Gastrocnemius medialis (tissue), 4 donors: ENCODE results near the gene CHTF18.

Experiments
- POLR2A ChIP-seq, 2 donors: fragments of 450-650 bp; IDR thresholded peaks; one replicate each; pipeline ENCODE4 v1.6.1; 2017; ENCODE audit warnings: antibody characterized with exemption in 2 of 2, mild to moderate bottlenecking in 2 of 2, moderate library complexity in 2 of 2
- TF ChIP-seq, protein P1 (sequence below), 5 experiments: fragments of 450-650 bp in 3 of 5; fragments of 200-600 bp in 2 of 5; sonication (generic) in 2 of 5; IDR thresholded peaks in 4 of 5; conservative IDR thresholded peaks in 1 of 5; 1 replicate in 4 of 5; 2 replicates in 1 of 5; pipeline ENCODE4 v1.5.1; 2016 to 2019; ENCODE audit warnings: antibody characterized with exemption in 5 of 5, mild to moderate bottlenecking in 3 of 5, moderate library complexity in 3 of 5

DNA sequence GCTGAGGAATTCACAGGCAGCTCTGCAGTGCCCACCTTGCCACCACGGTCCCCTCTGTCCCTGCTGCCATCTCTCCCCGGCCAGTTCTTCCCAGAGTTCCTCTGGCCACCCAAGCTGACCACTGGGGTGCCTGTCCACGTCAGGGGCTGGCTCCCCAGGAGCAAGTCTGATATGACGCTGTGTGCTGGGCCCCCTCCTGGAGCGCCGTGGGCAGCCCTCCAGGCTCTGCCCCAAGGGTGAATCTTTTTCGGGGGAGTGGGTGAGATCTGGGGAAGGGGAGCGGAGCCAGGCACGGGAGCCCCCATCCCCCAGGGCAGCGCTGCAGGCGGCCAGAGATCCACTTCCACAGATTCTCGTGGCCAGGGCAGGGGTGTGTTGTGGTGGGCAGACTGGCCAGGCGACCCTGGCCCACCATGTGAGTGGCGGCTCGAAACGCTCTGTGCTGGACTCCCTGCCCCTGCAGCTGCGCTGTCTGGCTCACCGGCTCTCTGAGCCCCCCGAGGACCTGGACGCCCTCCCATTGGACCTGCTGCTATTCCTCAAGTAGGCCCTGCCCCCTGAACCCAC is 24.2 kb upstream of the CHTF18 start:
- TF ChIP-seq, protein P1, sequence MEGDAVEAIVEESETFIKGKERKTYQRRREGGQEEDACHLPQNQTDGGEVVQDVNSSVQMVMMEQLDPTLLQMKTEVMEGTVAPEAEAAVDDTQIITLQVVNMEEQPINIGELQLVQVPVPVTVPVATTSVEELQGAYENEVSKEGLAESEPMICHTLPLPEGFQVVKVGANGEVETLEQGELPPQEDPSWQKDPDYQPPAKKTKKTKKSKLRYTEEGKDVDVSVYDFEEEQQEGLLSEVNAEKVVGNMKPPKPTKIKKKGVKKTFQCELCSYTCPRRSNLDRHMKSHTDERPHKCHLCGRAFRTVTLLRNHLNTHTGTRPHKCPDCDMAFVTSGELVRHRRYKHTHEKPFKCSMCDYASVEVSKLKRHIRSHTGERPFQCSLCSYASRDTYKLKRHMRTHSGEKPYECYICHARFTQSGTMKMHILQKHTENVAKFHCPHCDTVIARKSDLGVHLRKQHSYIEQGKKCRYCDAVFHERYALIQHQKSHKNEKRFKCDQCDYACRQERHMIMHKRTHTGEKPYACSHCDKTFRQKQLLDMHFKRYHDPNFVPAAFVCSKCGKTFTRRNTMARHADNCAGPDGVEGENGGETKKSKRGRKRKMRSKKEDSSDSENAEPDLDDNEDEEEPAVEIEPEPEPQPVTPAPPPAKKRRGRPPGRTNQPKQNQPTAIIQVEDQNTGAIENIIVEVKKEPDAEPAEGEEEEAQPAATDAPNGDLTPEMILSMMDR (IDR thresholded peaks at IDR 0.05 in 4 of 5, conservative IDR thresholded peaks at IDR 0.05 in 1 of 5): no peak
- TF ChIP-seq POLR2A (IDR thresholded peaks at IDR 0.05): no peak
